ENCODE measurements around the gene IL17F.

The IL17F gene

DNA sequence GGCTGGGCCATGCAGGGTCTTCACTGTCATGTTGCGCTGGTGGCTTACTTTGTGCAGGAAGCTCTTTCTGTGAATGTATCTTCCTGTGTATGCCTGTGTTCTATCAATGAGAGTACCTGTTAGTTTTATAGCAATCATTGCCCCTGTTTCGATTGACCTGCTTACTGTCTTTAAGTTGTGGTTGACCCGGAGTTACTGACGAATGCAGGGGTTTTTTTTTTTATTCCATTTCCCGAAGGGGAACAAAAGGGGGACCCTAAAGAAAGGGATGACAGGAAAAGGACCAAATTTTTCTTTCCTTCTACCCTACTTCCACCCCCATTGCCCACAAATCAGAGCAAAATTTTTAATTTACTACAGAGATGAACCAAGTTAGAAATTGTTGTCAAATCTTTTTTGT is at the start of gene IL17F:
IL17F (minus strand) TSS at position 101 of the 400 bp plus-strand sequence; CDS start at position 30, 71 bp downstream.
- no peak within 1 kb of the TSS for H3K9ac ChIP-seq (ENCODE audit: low read length)
- no peaks in the 10 kb centered on the region for H3K27me3 ChIP-seq (ENCODE audit: control insufficient read depth, insufficient read depth, low read length)
- no peaks in the 10 kb centered on the region for H3K9me3 ChIP-seq (ENCODE audit: control insufficient read depth, low read depth, low read length)
- no peak within 1 kb of the TSS for H3K4me3 ChIP-seq (ENCODE audit: low read length)
- no peaks in the 10 kb centered on the region for H3K36me3 ChIP-seq (ENCODE audit: control insufficient read depth, low read depth, low read length)
- no peaks in the 10 kb centered on the region for H3K4me1 ChIP-seq (ENCODE audit: control insufficient read depth, low read depth, low read length)
- no peak within 1 kb of the TSS for H3K27ac ChIP-seq (ENCODE audit: low read length)

DNA sequence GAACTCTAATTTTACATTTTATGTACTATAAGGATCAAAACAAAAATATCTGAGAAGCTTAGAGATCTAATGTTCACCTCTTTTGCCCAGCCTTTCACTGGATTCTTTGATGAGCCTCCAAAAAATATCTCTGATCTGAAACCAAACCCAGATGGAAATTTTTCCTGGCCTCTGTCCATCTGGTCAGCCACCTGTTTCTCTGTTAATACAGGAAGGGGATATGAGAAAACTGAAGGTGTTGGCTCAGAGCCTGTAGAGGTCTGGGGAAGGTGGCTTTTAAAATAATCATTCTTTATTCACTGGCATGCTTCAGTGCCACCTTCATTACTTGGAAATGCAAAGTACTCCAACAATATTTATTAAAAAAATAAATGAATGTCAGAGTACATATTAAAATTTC is 48.8 kb upstream of the IL17F start:
- Histone ChIP-seq H3K9me3 (ENCODE audit: control insufficient read depth, low read depth, low read length) (no peaks in the 10 kb centered on the region), H3K27me3 (ENCODE audit: control insufficient read depth, insufficient read depth, low read length) (no peaks in the 10 kb centered on the region), H3K9ac (ENCODE audit: low read length) (no peak overlapping the region), H3K27ac (ENCODE audit: low read length) (no peak overlapping the region), H3K4me3 (ENCODE audit: low read length) (no peak overlapping the region), H3K4me1 (ENCODE audit: control insufficient read depth, low read depth, low read length) (no peaks in the 10 kb centered on the region), H3K36me3 (ENCODE audit: control insufficient read depth, low read depth, low read length) (no peaks in the 10 kb centered on the region)

DNA sequence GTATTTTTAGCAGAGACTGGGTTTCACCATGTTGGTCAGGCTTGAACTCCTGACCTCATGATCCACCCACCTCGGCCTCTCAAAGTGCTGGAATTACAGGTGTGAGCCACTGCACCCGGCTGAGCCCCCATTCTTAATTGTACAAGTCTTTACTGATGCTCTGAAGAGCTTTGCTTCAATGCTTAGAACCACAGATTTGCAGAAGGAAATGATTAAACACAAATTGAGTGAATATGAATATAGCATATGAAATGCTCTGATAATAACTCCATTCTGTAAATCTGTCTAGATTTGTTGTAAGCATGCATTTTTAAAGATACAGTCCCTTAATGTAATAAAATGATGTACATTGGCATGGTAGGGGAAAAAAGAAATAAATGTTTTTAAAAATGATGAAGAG is 44.5 kb upstream of the IL17F start:
- H3K9ac ChIP-seq (ENCODE audit: low read length), result no peak overlapping the region
- no peaks in the 10 kb centered on the region for H3K4me1 ChIP-seq (ENCODE audit: control insufficient read depth, low read depth, low read length)
- H3K27me3 ChIP-seq (ENCODE audit: control insufficient read depth, insufficient read depth, low read length), result no peaks in the 10 kb centered on the region
- H3K9me3 ChIP-seq (ENCODE audit: control insufficient read depth, low read depth, low read length), result no peaks in the 10 kb centered on the region
- H3K27ac ChIP-seq (ENCODE audit: low read length), result no peak overlapping the region
- H3K4me3 ChIP-seq (ENCODE audit: low read length), result no peak overlapping the region
- no peaks in the 10 kb centered on the region for H3K36me3 ChIP-seq (ENCODE audit: control insufficient read depth, low read depth, low read length)

DNA sequence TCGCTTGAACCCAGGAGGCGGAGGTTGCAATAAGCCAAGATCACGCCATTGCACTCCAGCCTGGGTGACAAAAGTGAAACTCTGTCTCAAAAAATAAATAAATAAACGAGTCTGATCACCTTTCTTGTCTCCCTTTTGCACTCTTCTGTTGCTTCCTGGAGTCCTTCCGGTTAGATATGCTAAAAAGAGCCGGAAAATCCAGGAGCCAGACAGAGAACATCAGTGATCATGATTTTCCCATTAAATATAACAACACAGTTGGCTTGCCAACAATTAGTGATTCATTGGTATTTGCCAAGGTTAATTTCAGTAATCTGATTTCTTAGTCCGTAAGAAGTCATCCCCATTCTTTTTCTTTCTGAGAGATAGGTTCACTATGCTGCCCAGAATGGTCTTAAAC is 43.9 kb upstream of the IL17F start:
- Histone ChIP-seq H3K4me3 (ENCODE audit: low read length) (no peak overlapping the region), H3K9me3 (ENCODE audit: control insufficient read depth, low read depth, low read length) (no peaks in the 10 kb centered on the region), H3K36me3 (ENCODE audit: control insufficient read depth, low read depth, low read length) (peaks cover 2% of the 10 kb centered on the region), H3K27me3 (ENCODE audit: control insufficient read depth, insufficient read depth, low read length) (no peaks in the 10 kb centered on the region), H3K9ac (ENCODE audit: low read length) (no peak overlapping the region), H3K4me1 (ENCODE audit: control insufficient read depth, low read depth, low read length) (peaks cover 3% of the 10 kb centered on the region), H3K27ac (ENCODE audit: low read length) (no peak overlapping the region)

DNA sequence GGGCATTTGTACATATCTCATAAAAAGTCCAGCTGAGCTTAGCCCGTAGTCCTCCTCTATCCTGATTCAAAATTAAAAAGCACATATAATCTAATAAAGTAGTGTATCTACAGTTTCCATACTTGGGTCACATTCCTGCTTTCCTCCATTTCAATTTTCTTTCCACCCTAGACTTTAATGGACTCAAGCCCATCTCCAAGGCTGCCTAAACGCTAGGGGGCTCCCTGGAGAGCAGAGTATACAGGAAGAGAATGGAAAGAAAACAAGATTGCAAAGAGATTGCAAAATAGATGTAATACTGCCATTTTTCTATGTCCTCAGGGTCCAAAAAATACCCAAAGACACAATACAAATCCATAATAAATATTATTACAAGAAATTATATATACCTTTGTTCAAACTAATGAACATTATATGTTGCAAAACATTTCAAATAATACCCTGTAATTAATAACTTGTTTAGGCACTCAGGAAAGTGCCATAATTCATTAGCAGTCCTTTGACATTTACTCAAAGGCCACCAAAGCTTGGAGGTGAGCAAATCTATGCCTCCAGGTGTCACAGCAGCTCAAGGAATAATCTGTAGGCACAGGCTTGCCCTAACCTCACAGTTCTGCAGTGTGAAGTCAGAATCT is 42.6 kb upstream of the IL17F start:
- H3K27ac ChIP-seq (ENCODE audit: low read length), result no peak overlapping the region
- H3K27me3 ChIP-seq (ENCODE audit: control insufficient read depth, insufficient read depth, low read length), result no peaks in the 10 kb centered on the region
- peaks cover 5% of the 10 kb centered on the region for H3K4me1 ChIP-seq (ENCODE audit: control insufficient read depth, low read depth, low read length)
- H3K9me3 ChIP-seq (ENCODE audit: control insufficient read depth, low read depth, low read length), result no peaks in the 10 kb centered on the region
- peaks cover 15% of the 10 kb centered on the region for H3K36me3 ChIP-seq (ENCODE audit: control insufficient read depth, low read depth, low read length)
- H3K9ac ChIP-seq (ENCODE audit: low read length), result no peak overlapping the region
- H3K4me3 ChIP-seq (ENCODE audit: low read length), result no peak overlapping the region

DNA sequence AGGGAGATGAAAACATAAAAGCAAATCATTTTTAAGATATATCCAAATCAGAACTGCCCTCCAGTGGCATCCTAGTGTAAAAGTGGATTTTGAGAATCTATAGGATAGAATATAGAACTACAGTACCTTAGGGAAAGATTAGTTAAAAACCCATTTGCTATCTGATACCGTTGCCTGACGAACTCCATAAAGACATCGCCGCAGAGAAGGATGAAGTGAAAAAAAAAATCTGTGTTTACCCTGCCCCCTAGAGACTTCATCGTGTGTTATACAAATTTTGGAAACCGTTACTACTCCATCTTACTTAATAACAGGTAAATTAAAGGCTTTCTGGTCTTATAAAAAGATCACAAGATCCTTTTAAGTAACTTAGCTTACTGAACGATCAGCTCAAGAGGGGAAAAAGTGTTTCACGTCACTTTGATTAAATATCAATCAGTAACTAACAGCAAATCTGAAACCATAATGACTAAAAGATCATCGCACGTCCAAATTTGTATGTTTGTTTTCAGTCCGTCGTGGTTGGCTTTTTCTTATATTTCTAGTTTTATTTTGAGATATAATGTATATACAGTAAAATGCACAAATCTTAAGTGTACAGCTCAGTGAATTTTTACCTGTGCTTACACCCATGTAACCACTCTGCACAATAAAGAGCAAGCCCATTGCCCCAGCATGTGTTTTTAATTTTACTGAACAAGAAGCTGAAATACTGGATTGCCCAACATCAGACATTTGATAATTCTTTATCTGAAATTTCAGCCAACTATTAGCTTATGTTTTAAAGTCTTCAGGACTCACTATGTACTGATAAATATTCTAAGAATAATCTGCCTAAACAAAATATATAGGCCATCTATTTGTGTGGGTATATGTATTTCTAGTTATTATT is 41.1 kb upstream of the IL17F start:
- H3K4me3 ChIP-seq (ENCODE audit: low read length), result peak overlapping the region; percentile 73
- H3K36me3 ChIP-seq (ENCODE audit: control insufficient read depth, low read depth, low read length), result peaks cover 30% of the 10 kb centered on the region
- H3K27me3 ChIP-seq (ENCODE audit: control insufficient read depth, insufficient read depth, low read length), result no peaks in the 10 kb centered on the region
- H3K9me3 ChIP-seq (ENCODE audit: control insufficient read depth, low read depth, low read length), result no peaks in the 10 kb centered on the region
- peak overlapping the region; percentile 67 for H3K9ac ChIP-seq (ENCODE audit: low read length)
- peaks cover 5% of the 10 kb centered on the region for H3K4me1 ChIP-seq (ENCODE audit: control insufficient read depth, low read depth, low read length)
- H3K27ac ChIP-seq (ENCODE audit: low read length), result no peak overlapping the region

DNA sequence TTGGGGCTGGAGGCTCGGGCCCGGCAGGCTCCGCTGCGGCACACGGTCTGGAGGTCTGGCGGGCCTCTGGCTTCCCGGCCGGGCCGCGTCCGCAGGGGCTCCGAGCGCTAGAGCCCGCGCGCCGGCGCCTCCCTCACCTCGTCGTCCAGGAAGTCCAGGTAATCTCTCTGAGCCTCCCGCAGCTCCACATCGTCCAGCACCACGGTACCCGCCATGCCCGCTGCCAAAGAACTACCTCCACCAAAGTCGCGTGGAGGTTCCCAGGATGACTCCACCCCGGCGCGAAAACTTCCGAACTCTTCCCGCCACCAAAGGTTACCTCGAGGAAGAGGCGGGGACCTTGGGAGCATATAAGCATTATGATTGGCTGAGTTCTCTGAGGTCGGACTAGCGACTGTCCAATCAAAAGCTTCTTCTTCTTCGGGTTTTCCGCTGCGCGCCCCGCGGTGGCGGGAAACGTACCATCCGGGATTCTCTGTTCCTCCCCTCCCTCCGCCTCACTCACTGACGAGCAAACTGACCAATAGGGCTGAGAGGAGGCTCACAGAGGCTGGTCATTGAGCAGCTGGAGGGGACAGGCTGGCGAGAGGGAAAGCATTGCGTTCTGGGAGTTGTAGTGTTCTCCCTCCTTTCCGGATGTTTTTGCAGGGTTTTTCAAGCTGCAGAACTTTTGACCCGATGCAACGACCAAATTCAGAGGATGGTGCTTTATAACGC is 40.3 kb upstream of the IL17F start, which contains the start of gene MCM3:
MCM3 (minus strand) TSS at position 283 of the 717 bp plus-strand sequence; CDS start at position 215, 68 bp downstream.
- peaks cover 38% of the 10 kb centered on the region for H3K36me3 ChIP-seq (ENCODE audit: control insufficient read depth, low read depth, low read length)
- H3K27ac ChIP-seq (ENCODE audit: low read length), result peak within 1 kb of the TSS; percentile 98
- peak within 1 kb of the TSS; percentile 92 for H3K4me3 ChIP-seq (ENCODE audit: low read length)
- no peaks in the 10 kb centered on the region for H3K9me3 ChIP-seq (ENCODE audit: control insufficient read depth, low read depth, low read length)
- H3K4me1 ChIP-seq (ENCODE audit: control insufficient read depth, low read depth, low read length), result peaks cover 5% of the 10 kb centered on the region
- H3K9ac ChIP-seq (ENCODE audit: low read length), result peak within 1 kb of the TSS; percentile 100
- H3K27me3 ChIP-seq (ENCODE audit: control insufficient read depth, insufficient read depth, low read length), result no peaks in the 10 kb centered on the region

DNA sequence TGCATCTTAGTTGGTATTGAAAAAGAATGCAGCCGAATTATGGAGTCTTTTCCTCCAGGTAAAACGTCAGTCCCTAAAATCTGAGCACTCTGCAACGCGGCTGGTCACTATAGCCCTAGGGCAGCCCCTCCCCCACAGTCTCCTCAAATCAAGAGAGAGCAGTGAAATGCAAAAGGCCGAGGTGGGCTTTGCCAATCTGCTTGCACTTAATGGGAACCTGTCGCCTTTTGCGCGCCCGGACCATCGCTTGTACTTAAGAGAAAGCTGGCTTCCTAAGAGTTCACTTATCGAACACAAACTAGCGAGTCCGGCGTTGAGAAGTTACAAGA is 39.8 kb upstream of the IL17F start:
- H3K27ac ChIP-seq (ENCODE audit: low read length), result peak overlapping the region; percentile 98
- H3K36me3 ChIP-seq (ENCODE audit: control insufficient read depth, low read depth, low read length), result peaks cover 43% of the 10 kb centered on the region
- H3K27me3 ChIP-seq (ENCODE audit: control insufficient read depth, insufficient read depth, low read length), result no peaks in the 10 kb centered on the region

DNA sequence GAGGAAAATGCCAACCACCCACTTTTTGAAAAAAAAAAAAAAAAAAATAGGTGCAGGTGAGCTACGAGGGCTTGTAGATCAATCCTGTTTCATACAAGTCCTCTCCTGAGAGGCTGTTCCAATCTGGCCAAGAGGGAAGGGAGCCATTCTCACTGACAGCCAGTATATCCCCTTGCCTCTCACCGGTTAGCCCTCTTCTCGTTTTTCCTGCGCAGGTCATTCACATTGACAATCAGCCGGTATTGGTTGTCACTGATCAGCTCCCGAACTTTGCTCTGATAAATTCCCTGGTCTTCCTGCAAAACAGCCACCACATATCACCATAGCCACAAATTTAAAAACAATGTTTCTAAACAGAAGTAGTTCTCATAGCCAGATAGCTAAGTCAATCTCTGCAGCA is 38.8 kb upstream of the IL17F start:
- Histone ChIP-seq H3K9ac (ENCODE audit: low read length) (peak overlapping the region; percentile 100), H3K36me3 (ENCODE audit: control insufficient read depth, low read depth, low read length) (peaks cover 53% of the 10 kb centered on the region), H3K27me3 (ENCODE audit: control insufficient read depth, insufficient read depth, low read length) (no peaks in the 10 kb centered on the region), H3K9me3 (ENCODE audit: control insufficient read depth, low read depth, low read length) (no peaks in the 10 kb centered on the region), H3K27ac (ENCODE audit: low read length) (no peak overlapping the region), H3K4me1 (ENCODE audit: control insufficient read depth, low read depth, low read length) (peaks cover 5% of the 10 kb centered on the region), H3K4me3 (ENCODE audit: low read length) (peak overlapping the region; percentile 92)

More for the DNA sequence above, 39.8 kb upstream of the IL17F start:
- peak overlapping the region; percentile 92 for H3K4me3 ChIP-seq (ENCODE audit: low read length)
- H3K4me1 ChIP-seq (ENCODE audit: control insufficient read depth, low read depth, low read length), result peaks cover 5% of the 10 kb centered on the region
- H3K9ac ChIP-seq (ENCODE audit: low read length), result peak overlapping the region; percentile 100
- no peaks in the 10 kb centered on the region for H3K9me3 ChIP-seq (ENCODE audit: control insufficient read depth, low read depth, low read length)

DNA sequence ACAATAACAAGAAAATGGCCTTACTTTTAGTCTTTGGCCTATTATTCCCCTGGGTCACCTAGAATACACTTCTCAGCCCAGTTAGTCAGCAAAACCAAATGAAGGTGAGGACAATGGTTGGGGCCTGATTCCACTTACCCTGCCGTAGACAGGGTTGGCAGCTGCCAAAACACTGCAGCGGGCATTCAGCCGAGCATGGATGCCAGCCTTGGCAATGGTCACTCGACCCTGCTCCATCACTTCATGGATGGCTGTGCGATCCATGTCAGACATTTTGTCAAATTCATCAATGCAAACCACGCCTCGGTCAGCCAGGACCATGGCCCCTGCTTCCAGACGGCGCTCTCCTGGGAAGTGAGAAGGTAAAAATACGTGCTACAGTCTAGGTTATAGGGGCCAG is 31.8 kb upstream of the IL17F start:
- H3K9ac ChIP-seq (ENCODE audit: low read length), result no peak overlapping the region
- no peaks in the 10 kb centered on the region for H3K27me3 ChIP-seq (ENCODE audit: control insufficient read depth, insufficient read depth, low read length)
- H3K4me1 ChIP-seq (ENCODE audit: control insufficient read depth, low read depth, low read length), result no peaks in the 10 kb centered on the region
- H3K36me3 ChIP-seq (ENCODE audit: control insufficient read depth, low read depth, low read length), result peaks cover 99% of the 10 kb centered on the region
- H3K9me3 ChIP-seq (ENCODE audit: control insufficient read depth, low read depth, low read length), result no peaks in the 10 kb centered on the region
- H3K4me3 ChIP-seq (ENCODE audit: low read length), result no peak overlapping the region
- H3K27ac ChIP-seq (ENCODE audit: low read length), result no peak overlapping the region

DNA sequence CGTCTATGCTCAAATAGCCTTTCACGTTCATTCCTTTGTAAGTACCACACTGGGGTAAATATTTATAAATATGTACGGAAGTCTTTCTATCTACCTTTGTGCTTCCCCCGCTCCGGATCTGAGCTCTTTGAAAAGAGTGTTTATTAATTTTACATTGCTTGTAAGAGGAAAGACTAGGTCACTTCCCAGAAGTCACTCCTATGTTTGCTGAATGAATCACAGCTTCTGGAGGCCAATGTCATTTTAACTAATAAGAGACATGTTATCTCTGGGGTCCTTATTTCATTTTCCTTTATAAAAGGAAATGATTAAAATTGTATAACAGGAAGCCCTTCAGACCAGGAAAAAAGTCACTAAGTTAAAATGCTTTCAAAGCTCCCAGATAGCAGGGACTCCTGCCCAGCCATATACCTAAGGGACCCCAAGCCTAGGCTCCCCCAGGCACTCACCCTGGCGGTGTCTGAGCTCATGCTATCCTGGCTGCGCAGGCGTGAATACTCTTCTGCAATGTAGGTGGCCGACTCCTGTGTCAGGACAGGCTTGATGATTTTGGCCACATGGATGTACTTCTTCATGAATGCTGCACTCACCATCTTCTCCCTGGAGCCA is 27.7 kb upstream of the IL17F start:
- Histone ChIP-seq H3K9ac (ENCODE audit: low read length) (no peak overlapping the region), H3K36me3 (ENCODE audit: control insufficient read depth, low read depth, low read length) (peaks cover 97% of the 10 kb centered on the region), H3K27ac (ENCODE audit: low read length) (no peak overlapping the region)

More for the DNA sequence above, 27.7 kb upstream of the IL17F start:
- no peak overlapping the region for H3K4me3 ChIP-seq (ENCODE audit: low read length)
- H3K27me3 ChIP-seq (ENCODE audit: control insufficient read depth, insufficient read depth, low read length), result no peaks in the 10 kb centered on the region
- H3K4me1 ChIP-seq (ENCODE audit: control insufficient read depth, low read depth, low read length), result no peaks in the 10 kb centered on the region
- H3K9me3 ChIP-seq (ENCODE audit: control insufficient read depth, low read depth, low read length), result no peaks in the 10 kb centered on the region

Measured in iPS-18a (cell line).